Activated naive CD4-positive, alpha-beta T cell treated with Interleukin-2 at 50 U/mL for 16 hours (primary cell): ENCODE results near the gene NEU1.
"Not testable (repeated sequence)": the region's sequence is repeated elsewhere in the genome, so short reads cannot be mapped to it uniquely, and the experiment has no call there.

Experiments
- DNase-seq: peaks from one replicate; pipeline ENCODE4 v3.0.0-alpha.2; 2020

Gene NEU1

GRCh38 chr6:31871046-31871659 lies 8.5 kb upstream of the NEU1 start:
- DNase-seq: no peak

- DNase-seq: no peak
Observed at GRCh38 chr6:31870385-31870921, 7.8 kb upstream of the NEU1 start.

GRCh38 chr6:31869343-31869742 lies 6.7 kb upstream of the NEU1 start:
- no peak for DNase-seq

GRCh38 chr6:31868658-31868971 lies 6.0 kb upstream of the NEU1 start:
- DNase-seq: not testable (repeated sequence)

- no peak for DNase-seq
Observed at GRCh38 chr6:31865205-31866118, 2.8 kb upstream of the NEU1 start.

GRCh38 chr6:31864818-31865204 lies 2.2 kb upstream of the NEU1 start:
- no peak for DNase-seq

GRCh38 chr6:31864123-31864562 lies 1.5 kb upstream of the NEU1 start:
- DNase-seq: not testable (repeated sequence)

- no peak for DNase-seq
Observed at GRCh38 chr6:31861919-31862343, 690 bp downstream of the NEU1 start.

GRCh38 chr6:31861150-31861549 lies 1.5 kb downstream of the NEU1 start:
- no peak for DNase-seq

- DNase-seq: no peak
Observed at GRCh38 chr6:31860349-31860748, 2.3 kb downstream of the NEU1 start.

- DNase-seq: no peak
Observed at GRCh38 chr6:31859923-31860322, 2.7 kb downstream of the NEU1 start.

- DNase-seq: no peak
Observed at GRCh38 chr6:31858707-31859106, 3.9 kb downstream of the NEU1 start.

GRCh38 chr6:31857774-31858173 lies 4.8 kb downstream of the NEU1 start:
- not testable (repeated sequence) for DNase-seq

GRCh38 chr6:31851980-31852718 lies 10.5 kb downstream of the NEU1 start:
- DNase-seq: not testable (repeated sequence)

- DNase-seq: no peak
Observed at GRCh38 chr6:31851485-31851832, 11.2 kb downstream of the NEU1 start.

GRCh38 chr6:31850765-31851484 lies 11.7 kb downstream of the NEU1 start:
- no peak for DNase-seq

GRCh38 chr6:31847276-31847978 lies 15.2 kb downstream of the NEU1 start:
- DNase-seq: no peak

- DNase-seq: no peak
Observed at GRCh38 chr6:31844507-31844906, 18.1 kb downstream of the NEU1 start.

GRCh38 chr6:31842053-31842452 lies 20.6 kb downstream of the NEU1 start:
- DNase-seq: no peak

- not testable (repeated sequence) for DNase-seq
Observed at GRCh38 chr6:31839779-31840126, 22.9 kb downstream of the NEU1 start.

- DNase-seq: no peak
Observed at GRCh38 chr6:31838968-31839367, 23.7 kb downstream of the NEU1 start.

GRCh38 chr6:31838114-31838553 lies 24.5 kb downstream of the NEU1 start:
- DNase-seq: not testable (repeated sequence)
